GM18511 (cell line): ENCODE measurements around the gene OR2A12.
"Not testable (repeated sequence)": the region's sequence is repeated elsewhere in the genome, so short reads cannot be mapped to it uniquely, and the experiment has no call there.

Experiments used
- ATAC-seq: cut with Tn5 transposase; IDR thresholded peaks from one replicate; pipeline ENCODE4 v1.9.1; 2021; ENCODE audit warnings: mild to moderate bottlenecking, moderate library complexity; ENCODE audit not compliant: unreplicated experiment

Gene OR2A12

GRCh38 chr7:144113651-144114050 is 27.6 kb downstream of the OR2A12 start:
- ATAC-seq: no peak

DNA sequence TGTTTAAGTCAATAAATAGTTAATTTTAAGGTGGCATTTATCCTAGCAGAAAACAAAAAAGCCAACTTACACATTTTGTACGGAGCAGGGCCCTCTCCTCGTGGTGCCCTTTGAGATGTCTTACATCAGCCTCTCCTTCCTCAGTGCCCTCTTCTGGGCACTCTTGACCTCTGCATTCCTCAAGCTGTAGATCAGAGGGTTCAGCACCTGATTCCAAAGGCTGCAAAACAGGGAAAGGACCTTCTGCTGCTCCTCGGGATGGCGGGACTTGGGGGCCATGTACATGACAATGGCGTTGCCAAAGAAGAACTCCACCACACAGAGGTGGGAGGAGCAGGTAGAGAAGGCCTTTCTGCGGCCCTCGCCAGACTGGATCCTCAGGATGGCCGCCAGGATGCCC is 32.3 kb downstream of the OR2A12 start:
- ATAC-seq: no peak

DNA sequence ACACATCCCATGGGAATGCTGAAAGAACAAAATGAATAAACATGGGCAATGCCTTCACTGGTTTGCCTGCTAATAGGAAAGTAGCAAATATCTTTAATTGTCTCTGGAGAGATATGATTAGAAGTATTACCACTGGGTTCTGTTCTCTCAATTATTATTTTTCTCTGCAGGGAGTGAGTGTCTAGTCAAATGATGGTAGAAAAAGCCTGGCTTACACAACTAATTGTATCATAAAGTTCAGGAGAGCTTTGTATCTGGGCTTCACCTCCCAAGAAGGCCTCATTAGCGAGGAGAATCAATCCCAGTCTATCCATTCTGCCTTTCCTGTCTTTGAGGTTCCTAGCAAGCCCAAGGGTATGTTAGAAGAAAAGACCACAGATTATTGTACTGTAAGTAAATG is 36.8 kb downstream of the OR2A12 start, which contains the start of gene OR2A14:
OR2A14 (plus strand) TSS at position 301 of the 400 bp plus-strand sequence. CDS start 5,937 bp downstream, outside the sequence.
- no peak for ATAC-seq

GRCh38 chr7:144127714-144128334 is 41.7 kb downstream of the OR2A12 start:
- peak; percentile 100 for ATAC-seq

DNA sequence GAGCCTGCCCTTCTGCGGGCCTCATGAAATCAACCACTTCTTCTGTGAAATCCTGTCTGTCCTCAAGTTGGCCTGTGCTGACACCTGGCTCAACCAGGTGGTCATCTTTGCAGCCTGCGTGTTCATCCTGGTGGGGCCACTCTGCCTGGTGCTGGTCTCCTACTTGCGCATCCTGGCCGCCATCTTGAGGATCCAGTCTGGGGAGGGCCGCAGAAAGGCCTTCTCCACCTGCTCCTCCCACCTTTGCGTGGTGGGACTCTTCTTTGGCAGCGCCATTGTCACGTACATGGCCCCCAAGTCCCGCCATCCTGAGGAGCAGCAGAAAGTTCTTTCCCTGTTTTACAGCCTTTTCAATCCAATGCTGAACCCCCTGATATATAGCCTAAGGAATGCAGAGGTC is 43.5 kb downstream of the OR2A12 start:
- not testable (repeated sequence) for ATAC-seq

DNA sequence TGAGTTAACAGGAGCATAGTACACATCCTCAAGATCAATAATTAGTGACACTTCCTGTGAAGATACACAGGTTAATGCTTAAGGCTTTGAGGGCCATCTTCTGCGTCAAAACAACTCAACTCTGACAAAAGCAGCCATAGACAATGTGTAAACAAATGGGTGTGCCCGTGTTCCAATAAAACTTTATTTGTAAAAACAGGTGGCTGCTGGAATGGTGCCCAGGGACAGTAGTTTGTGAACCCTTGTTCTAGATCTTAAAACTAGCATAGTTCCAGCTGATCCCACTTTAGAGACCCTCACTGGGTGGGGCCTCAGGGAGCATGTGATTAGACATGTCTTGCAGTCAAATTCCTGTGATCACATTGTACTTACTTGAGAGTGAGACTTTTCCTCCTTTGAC is 44.7 kb downstream of the OR2A12 start:
- ATAC-seq: no peak

- no peak for ATAC-seq
These were observed 46.2 kb downstream of the OR2A12 start for GRCh38 chr7:144132262-144132661.

- no peak for ATAC-seq
These were observed 47.2 kb downstream of the OR2A12 start for GRCh38 chr7:144133307-144133706.

- ATAC-seq: no peak
These were observed 48.0 kb downstream of the OR2A12 start for GRCh38 chr7:144134116-144134515.

GRCh38 chr7:144137501-144137900 is 51.4 kb downstream of the OR2A12 start:
- no peak for ATAC-seq

DNA sequence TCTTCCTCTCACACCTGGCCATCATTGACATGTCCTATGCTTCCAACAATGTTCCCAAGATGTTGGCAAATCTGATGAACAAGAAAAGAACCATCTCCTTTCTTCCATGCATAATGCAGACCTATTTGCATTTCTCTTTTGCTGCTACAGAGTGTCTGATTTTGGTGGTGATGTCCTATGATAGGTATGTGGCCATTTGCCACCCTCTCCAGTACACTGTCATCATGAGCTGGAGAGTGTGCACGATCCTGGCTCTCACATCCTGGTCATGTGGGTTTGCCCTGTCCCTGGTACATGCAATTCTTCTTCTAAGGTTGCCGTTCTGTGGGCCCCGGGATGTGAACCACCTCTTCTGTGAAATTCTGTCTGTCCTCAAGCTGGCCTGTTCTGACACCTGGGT is 56.1 kb downstream of the OR2A12 start:
- no peak for ATAC-seq

DNA sequence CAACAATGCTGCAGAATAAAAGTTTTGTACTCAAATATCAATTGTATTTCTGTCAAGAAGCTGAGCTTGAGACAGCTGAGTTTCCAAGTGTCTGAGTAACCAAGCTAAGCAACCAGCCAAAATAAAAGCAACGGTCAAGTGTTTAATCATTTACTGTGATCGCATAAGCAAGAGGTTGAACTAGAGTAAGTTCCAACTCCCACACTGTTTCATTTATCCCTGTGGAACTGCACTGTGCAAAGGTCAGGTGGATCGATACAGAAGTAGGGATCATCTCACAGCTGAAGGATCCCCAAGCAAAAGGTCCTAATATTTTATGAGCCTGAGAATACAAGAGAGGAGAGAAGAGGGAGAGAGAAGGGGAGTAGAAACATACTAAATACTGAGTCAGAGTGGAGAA is 58.3 kb downstream of the OR2A12 start:
- no peak for ATAC-seq

DNA sequence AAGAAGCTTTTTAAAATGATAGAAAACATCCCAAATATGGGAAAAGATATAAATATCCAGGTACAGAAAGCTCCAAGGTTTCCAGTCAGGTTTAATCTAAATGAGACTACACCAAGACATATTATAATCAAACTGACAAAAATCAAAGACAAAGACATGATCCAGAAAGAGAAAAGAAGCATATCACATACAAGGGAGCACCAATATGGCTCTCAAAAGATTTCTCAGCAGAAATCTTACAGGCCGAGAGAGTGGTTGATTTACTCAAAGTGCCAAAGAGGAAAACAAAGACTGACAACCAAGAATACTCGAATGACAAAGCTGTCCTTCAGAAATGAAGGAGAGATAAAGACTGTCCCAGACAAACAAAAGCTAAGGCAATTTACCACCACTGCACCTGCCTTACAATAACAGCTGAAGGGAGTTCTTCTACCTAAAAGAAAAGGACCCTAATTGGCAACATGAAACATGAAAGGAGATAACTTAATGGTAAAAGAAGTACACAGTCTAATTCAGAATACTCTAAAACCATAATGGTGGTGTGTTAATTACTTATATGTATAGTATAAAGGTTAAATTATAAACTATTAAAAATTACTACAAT is 62.2 kb downstream of the OR2A12 start:
- ATAC-seq: no peak
